GM12872 (cell line): ENCODE data around the gene APELA.

Source experiments
- CTCF ChIP-seq: IDR thresholded peaks from 3 replicates; pipeline ENCODE4 v1.5.1; 2011; ENCODE audit warnings: low read depth, mild to moderate bottlenecking, low read length, moderate library complexity; ENCODE audit not compliant: insufficient read depth

Gene APELA

DNA sequence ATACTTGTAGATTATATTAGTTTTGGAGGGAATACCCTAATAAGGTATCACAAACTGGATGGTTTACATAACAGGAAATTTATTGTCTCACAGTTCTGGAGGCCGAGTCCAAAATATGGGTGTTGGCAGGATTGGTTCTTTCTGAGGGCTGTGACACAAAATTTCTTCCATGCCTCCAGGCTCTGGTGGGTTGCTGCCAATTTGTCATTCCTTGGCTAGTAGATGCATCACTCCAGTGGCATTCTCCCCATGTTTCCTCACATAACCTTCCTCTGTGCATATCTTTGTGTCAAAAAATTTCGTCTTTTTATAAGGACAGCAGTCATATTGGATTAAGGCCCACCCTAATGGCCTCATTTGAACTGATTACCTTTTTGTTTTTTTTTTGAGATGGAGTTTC is 49.3 kb downstream of the APELA start:
- TF ChIP-seq CTCF: no peak

- TF ChIP-seq CTCF: no peak
Observed at GRCh38 chr4:164930647-164931046, 53.7 kb downstream of the APELA start.

GRCh38 chr4:164931551-164932324 is 54.8 kb downstream of the APELA start:
- no peak for TF ChIP-seq CTCF

GRCh38 chr4:164933244-164933643 is 56.3 kb downstream of the APELA start:
- no peak for TF ChIP-seq CTCF

- peak; percentile 67 for TF ChIP-seq CTCF
Observed at GRCh38 chr4:164935363-164935762, 58.4 kb downstream of the APELA start.

- TF ChIP-seq CTCF: peak; percentile 73
Observed at GRCh38 chr4:164937576-164938270, 60.7 kb downstream of the APELA start.

GRCh38 chr4:164943192-164943591 is 66.2 kb downstream of the APELA start:
- no peak for TF ChIP-seq CTCF
